Keratinocyte (primary cell): Measurements from ENCODE around the gene OPRD1. TPM values are rescaled to one million over a fixed set of nuclear protein-coding genes. Genes with fewer than 3 reads are reported as not detected.
"Not testable (repeated sequence)": the region's sequence is repeated elsewhere in the genome, so short reads cannot be mapped to it uniquely, and the experiment has no call there.

ENCODE experiments used
- DNase-seq: peaks from one replicate; pipeline ENCODE4 v3.0.0-alpha.2; 2011; ENCODE audit warnings: low read depth, missing footprints, low spot score
- FAIRE-seq: peaks from 2 replicates; lab custom pipeline; 2011; peaks lifted over from hg19 to GRCh38; lab: Jason Lieb, UNC
- H2AFZ ChIP-seq: 2 replicates; pipeline ENCODE4 v1.6.0; 2012; ENCODE audit warnings: low read length, control low read depth, inconsistent platforms; ENCODE audit not compliant: control insufficient read depth
- H3K27ac ChIP-seq: 2 replicates; pipeline ENCODE4 v1.5.1; 2011; ENCODE audit warnings: low read length; ENCODE audit not compliant: control insufficient read depth, insufficient read depth
- H3K27me3 ChIP-seq: 3 replicates; pipeline ENCODE4 v1.6.0; 2011; ENCODE audit warnings: low read length; ENCODE audit not compliant: control insufficient read depth, insufficient read depth; ENCODE audit errors: extremely low read depth
- H3K36me3 ChIP-seq, 2 experiments: 2 replicates in 1 of 2; 3 replicates in 1 of 2; pipeline ENCODE4 v1.5.1; 2011; ENCODE audit warnings: low read length in 2 of 2, mild to moderate bottlenecking in 1 of 2; ENCODE audit not compliant: control insufficient read depth in 2 of 2, insufficient read depth in 2 of 2; ENCODE audit errors: extremely low read depth in 1 of 2
- H3K4me1 ChIP-seq: 3 replicates; pipeline ENCODE4 v1.5.1; 2011; ENCODE audit warnings: low read length; ENCODE audit not compliant: control insufficient read depth, insufficient read depth; ENCODE audit errors: extremely low read depth
- H3K4me2 ChIP-seq: 3 replicates; pipeline ENCODE4 v1.6.0; 2011; ENCODE audit warnings: low read depth, low read length; ENCODE audit not compliant: control insufficient read depth, insufficient read depth; ENCODE audit errors: extremely low read depth
- H3K4me3 ChIP-seq, 3 experiments: fragments of 200-600 bp in 1 of 3; sonication (generic) in 1 of 3; 2 replicates in 2 of 3; 3 replicates in 1 of 3; pipeline ENCODE4 v1.5.1; 2011 to 2016; ENCODE audit warnings: low read length in 3 of 3, mild to moderate bottlenecking in 3 of 3, control low read depth in 2 of 3, inconsistent platforms in 1 of 3, low read depth in 1 of 3, mixed read lengths in 1 of 3, mixed run types in 1 of 3, moderate library complexity in 1 of 3; ENCODE audit not compliant: control insufficient read depth in 2 of 3, insufficient read depth in 2 of 3; ENCODE audit errors: extremely low read depth in 1 of 3
- H3K79me2 ChIP-seq: 2 replicates; pipeline ENCODE4 v1.6.0; 2012; ENCODE audit warnings: low read length; ENCODE audit not compliant: control insufficient read depth, insufficient read depth
- H3K9ac ChIP-seq: 3 replicates; pipeline ENCODE4 v1.6.0; 2011; ENCODE audit warnings: low read length; ENCODE audit not compliant: control insufficient read depth, insufficient read depth; ENCODE audit errors: extremely low read depth
- H3K9me1 ChIP-seq: 3 replicates; pipeline ENCODE4 v1.6.0; 2011; ENCODE audit warnings: low read length; ENCODE audit not compliant: control insufficient read depth, insufficient read depth; ENCODE audit errors: extremely low read depth
- H3K9me3 ChIP-seq: 2 replicates; pipeline ENCODE4 v1.5.1; 2012; ENCODE audit warnings: low read depth, low read length; ENCODE audit not compliant: control insufficient read depth
- H4K20me1 ChIP-seq: 3 replicates; pipeline ENCODE4 v1.6.0; 2011; ENCODE audit warnings: low read length; ENCODE audit not compliant: control insufficient read depth, insufficient read depth; ENCODE audit errors: extremely low read depth
- EZH2 ChIP-seq: IDR thresholded peaks from one replicate; pipeline ENCODE4 v1.6.1; 2012; ENCODE audit warnings: inconsistent platforms, mild to moderate bottlenecking, low read length, moderate library complexity
- dilution Hi-C: fragments of 300-500 bp; cut with MboI; formaldehyde crosslinking; loops from one replicate; pipeline ENCODE4 v1.7.0; 2020; ENCODE audit warnings: low sequenced_read_pairs; ENCODE audit not compliant: extremely low pct_ligation_motif_present
- polyA plus RNA-seq, 5 experiments: library from polyadenylated mRNA; depleted of rRNA in 3 of 5; stranded (reverse) in 3 of 5; stranded (forward) in 1 of 5; unstranded in 1 of 5; fragments of >200 nt; gene quantifications; 1 replicate in 1 of 5; 2 replicates in 3 of 5; 3 replicates in 1 of 5; pipeline versions ENCODE4 v1.2.1 to v1.2.3, GENCODE V29; 2011 to 2012; ENCODE audit warnings: missing spikeins in 2 of 5, low read depth in 1 of 5, low replicate concordance in 1 of 5
- TF ChIP-seq, protein P1 (sequence below), 3 experiments: IDR thresholded peaks in 1 of 3; conservative IDR thresholded peaks in 1 of 3; optimal IDR thresholded peaks in 1 of 3; 2 replicates in 2 of 3; 3 replicates in 1 of 3; pipeline versions ENCODE3 to v1.5.1; 2011; ENCODE audit warnings: low read length in 3 of 3, mild to moderate bottlenecking in 3 of 3, moderate library complexity in 2 of 3, control low read depth in 1 of 3, inconsistent platforms in 1 of 3; ENCODE audit not compliant: insufficient read depth in 2 of 3; ENCODE audit errors: extremely low read depth in 1 of 3

The OPRD1 gene
- polyA plus RNA-seq, 1 donor (not counting 4 experiments of a cell fraction or from before 2014, with no cell fraction given): not detected

DNA sequence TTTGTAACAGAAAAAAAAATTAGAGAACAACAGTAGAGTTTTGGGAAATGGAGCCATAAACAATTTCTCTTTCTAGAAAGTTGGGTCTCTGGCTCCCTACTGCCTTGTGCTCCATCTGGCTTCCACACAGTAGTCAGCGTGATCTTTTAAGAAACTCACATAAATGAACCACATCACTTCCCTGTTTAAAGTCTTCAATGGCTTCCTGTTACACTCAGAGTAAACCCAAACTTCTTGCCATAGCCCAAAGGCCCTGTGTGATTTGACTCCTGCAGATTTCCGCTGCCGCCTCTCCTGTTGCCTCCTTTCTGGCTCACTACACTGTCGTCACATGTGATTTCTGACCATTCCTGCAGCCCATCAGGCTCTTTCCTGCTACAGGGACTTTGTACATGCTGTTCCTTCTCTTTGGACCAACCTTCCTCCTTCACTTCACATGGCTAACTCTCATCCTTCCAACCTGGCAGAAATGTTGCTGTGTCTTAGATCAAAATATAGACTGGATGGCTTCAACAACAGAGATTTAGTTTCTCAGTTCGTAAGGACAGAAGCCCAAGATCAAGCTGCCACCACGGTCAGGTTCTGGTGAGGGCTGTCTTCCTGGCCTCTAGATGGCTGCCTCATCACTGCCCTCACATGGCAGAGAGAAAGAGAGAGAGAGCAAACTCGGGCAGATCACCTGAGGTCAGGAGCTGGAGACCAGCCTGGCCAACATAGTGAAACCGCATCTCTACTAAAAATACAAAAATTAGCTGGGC, 34.0 kb downstream of the OPRD1 start:
- no peak overlapping the region for H3K4me3 ChIP-seq
- no peaks in the 10 kb centered on the region for H4K20me1 ChIP-seq
- no peaks in the 10 kb centered on the region for H3K4me1 ChIP-seq
- no peak for TF ChIP-seq EZH2
- TF ChIP-seq, protein P1, sequence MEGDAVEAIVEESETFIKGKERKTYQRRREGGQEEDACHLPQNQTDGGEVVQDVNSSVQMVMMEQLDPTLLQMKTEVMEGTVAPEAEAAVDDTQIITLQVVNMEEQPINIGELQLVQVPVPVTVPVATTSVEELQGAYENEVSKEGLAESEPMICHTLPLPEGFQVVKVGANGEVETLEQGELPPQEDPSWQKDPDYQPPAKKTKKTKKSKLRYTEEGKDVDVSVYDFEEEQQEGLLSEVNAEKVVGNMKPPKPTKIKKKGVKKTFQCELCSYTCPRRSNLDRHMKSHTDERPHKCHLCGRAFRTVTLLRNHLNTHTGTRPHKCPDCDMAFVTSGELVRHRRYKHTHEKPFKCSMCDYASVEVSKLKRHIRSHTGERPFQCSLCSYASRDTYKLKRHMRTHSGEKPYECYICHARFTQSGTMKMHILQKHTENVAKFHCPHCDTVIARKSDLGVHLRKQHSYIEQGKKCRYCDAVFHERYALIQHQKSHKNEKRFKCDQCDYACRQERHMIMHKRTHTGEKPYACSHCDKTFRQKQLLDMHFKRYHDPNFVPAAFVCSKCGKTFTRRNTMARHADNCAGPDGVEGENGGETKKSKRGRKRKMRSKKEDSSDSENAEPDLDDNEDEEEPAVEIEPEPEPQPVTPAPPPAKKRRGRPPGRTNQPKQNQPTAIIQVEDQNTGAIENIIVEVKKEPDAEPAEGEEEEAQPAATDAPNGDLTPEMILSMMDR (optimal IDR thresholded peaks at IDR 0.05 in 1 of 3, IDR thresholded peaks at IDR 0.05 in 1 of 3, conservative IDR thresholded peaks at IDR 0.05 in 1 of 3; ENCODE audit: extremely low read depth in 1 of 3, insufficient read depth in 2 of 3, low read length in 3 of 3): peak; percentile 11 to 42 (median 37)
- H3K9me3 ChIP-seq: no peaks in the 10 kb centered on the region
- H3K79me2 ChIP-seq: no peaks in the 10 kb centered on the region
- DNase-seq (no peak), FAIRE-seq (no peak)
- no peaks in the 10 kb centered on the region for H3K9me1 ChIP-seq
- peaks cover 6% of the 10 kb centered on the region for H3K27me3 ChIP-seq
- no peak overlapping the region for H3K4me2 ChIP-seq
- dilution Hi-C loops: loop anchor here (10.0 kb wide), 1 partner anchor 51 kb away; no protein-coding TSS in a partner anchor
- no peak overlapping the region for H3K9ac ChIP-seq
- no peak overlapping the region for H2AFZ ChIP-seq
- H3K27ac ChIP-seq: no peak overlapping the region
- H3K36me3 ChIP-seq: no peaks in the 10 kb centered on the region

- dilution Hi-C loops: loop anchor here (10.0 kb wide), 1 partner anchor 52 kb away; no protein-coding TSS in a partner anchor
- H3K79me2 ChIP-seq, H3K9me1 ChIP-seq, H4K20me1 ChIP-seq, FAIRE-seq, H3K9me3 ChIP-seq, H3K9ac ChIP-seq, H3K36me3 ChIP-seq, H3K4me1 ChIP-seq, H3K4me2 ChIP-seq, H3K27me3 ChIP-seq, H3K4me3 ChIP-seq, H2AFZ ChIP-seq, H3K27ac ChIP-seq, DNase-seq: not testable (repeated sequence)
Measured at GRCh38 chr1:28847207-28847606, 35.2 kb downstream of the OPRD1 start.
